Panc1 (cell line): ENCODE data around the gene KCNIP4. TPM values are rescaled to one million over a fixed set of nuclear protein-coding genes. Genes with fewer than 3 reads are reported as not detected.

Experiments used
- ATAC-seq: fragments of 200-7000 bp; cut with Tn5 transposase; 2 replicates; pipeline ENCODE4 v1.9.1; 2020; ENCODE audit warnings: mild to moderate bottlenecking, moderate library complexity
- BruUV-seq: library from RNA; stranded (reverse); fragments of 400-500 nt; replicated peaks from 2 replicates; lab custom pipeline; 2021; lab: Mats Ljungman, UMichigan
- CTCF ChIA-PET: fragments of 300-600 bp; sonication (Branson Sonifier 250); formaldehyde crosslinking; loops from one replicate; lab custom pipeline; 2022; ENCODE audit warnings: antibody characterized with exemption; lab: Charles Lee
- POLR2A ChIA-PET: fragments of 300-600 bp; sonication (Branson Sonifier 250); formaldehyde crosslinking; loops from one replicate; lab custom pipeline; 2022; ENCODE audit warnings: antibody characterized with exemption; lab: Charles Lee
- DNase-seq: peaks from one replicate; pipeline ENCODE4 v3.0.0-alpha.2; 2010; ENCODE audit warnings: low read depth, low spot score
- H3K27ac ChIP-seq: 2 replicates; pipeline ENCODE4 v1.5.1; 2011; ENCODE audit warnings: mild to moderate bottlenecking, low read length, inconsistent platforms
- H3K27me3 ChIP-seq: fragments of 200-500 bp; sonication (Bioruptor generic); 2 replicates; pipeline ENCODE4 v1.6.0; 2014; ENCODE audit warnings: low read length, inconsistent platforms; ENCODE audit not compliant: control insufficient read depth, insufficient read depth
- H3K36me3 ChIP-seq: fragments of 200-500 bp; sonication (Bioruptor generic); 2 replicates; pipeline ENCODE4 v1.5.1; 2014; ENCODE audit warnings: inconsistent platforms, mild to moderate bottlenecking, low read length, moderate library complexity; ENCODE audit not compliant: control insufficient read depth, insufficient read depth
- H3K4me1 ChIP-seq: 2 replicates; pipeline ENCODE4 v1.5.1; 2011; ENCODE audit warnings: inconsistent platforms, mild to moderate bottlenecking, low read length, moderate library complexity; ENCODE audit not compliant: control insufficient read depth, insufficient read depth
- H3K4me3 ChIP-seq, 2 experiments: 2 replicates each; pipeline ENCODE4 v1.5.1; 2011 to 2012; ENCODE audit warnings: low read depth in 2 of 2, low read length in 2 of 2, mild to moderate bottlenecking in 2 of 2, inconsistent platforms in 1 of 2, moderate library complexity in 1 of 2
- H3K9me3 ChIP-seq: fragments of 200-500 bp; sonication (Bioruptor generic); 2 replicates; pipeline ENCODE4 v1.5.1; 2014; ENCODE audit warnings: low read depth, mild to moderate bottlenecking, inconsistent platforms, low read length, moderate library complexity; ENCODE audit not compliant: control insufficient read depth, insufficient read depth
- POLR2AphosphoS5 ChIP-seq: IDR thresholded peaks from 2 replicates; pipeline ENCODE4 v1.6.1; 2012; ENCODE audit warnings: mild to moderate bottlenecking, low read depth, low read length, moderate library complexity
- REST ChIP-seq, 2 experiments: IDR thresholded peaks; 2 replicates each; pipeline ENCODE4 v1.6.1; 2011 to 2012; ENCODE audit warnings: low read depth in 2 of 2, control low read depth in 1 of 2, low read length in 1 of 2, mild to moderate bottlenecking in 1 of 2, moderate library complexity in 1 of 2; ENCODE audit not compliant: insufficient read depth in 1 of 2
- SIN3A ChIP-seq: IDR thresholded peaks from 2 replicates; pipeline ENCODE4 v1.6.1; 2012; ENCODE audit warnings: low read depth, mild to moderate bottlenecking, low read length, moderate library complexity, borderline replicate concordance; ENCODE audit not compliant: insufficient read depth
- TCF7L2 ChIP-seq: IDR thresholded peaks from 2 replicates; pipeline ENCODE4 v1.6.1; 2011; ENCODE audit warnings: mild to moderate bottlenecking, low read depth, low read length, inconsistent platforms
- in situ Hi-C: cut with HindIII; loops from 2 replicates; pipeline ENCODE4 v1.10.0; 2016; ENCODE audit warnings: low sequenced_read_pairs, low pct_unique_long_range_greater_than_20kb
- intact Hi-C: fragments of 100-400 bp; cut with micrococcal nuclease; formaldehyde crosslinking; loops from one replicate; pipeline ENCODE4 v1.10.0; 2022; ENCODE audit not compliant: unreplicated experiment
- total RNA-seq: library from RNA; stranded (reverse); gene quantifications from one replicate; pipeline ENCODE4 v1.2.1, GENCODE V29; 2021; ENCODE audit not compliant: unreplicated experiment
- TF ChIP-seq, protein P1 (sequence below): fragments of 450-650 bp; IDR thresholded peaks from 2 replicates; pipeline ENCODE4 v1.5.1; 2017; ENCODE audit warnings: mild to moderate bottlenecking

Gene KCNIP4
- total RNA-seq, 1 experiment from 2014 or later = not detected

- H3K27me3 ChIP-seq = no peaks in the 10 kb centered on the region
- no TSS peak for BruUV-seq
- TF ChIP-seq POLR2AphosphoS5 = no peak
- no peak for TF ChIP-seq TCF7L2
- no peak for TF ChIP-seq REST (IDR thresholded peaks at IDR 0.05; ENCODE audit: insufficient read depth in 1 of 2, low read depth in 2 of 2, low read length in 1 of 2)
- no peak for TF ChIP-seq SIN3A
- TF ChIP-seq, protein P1, sequence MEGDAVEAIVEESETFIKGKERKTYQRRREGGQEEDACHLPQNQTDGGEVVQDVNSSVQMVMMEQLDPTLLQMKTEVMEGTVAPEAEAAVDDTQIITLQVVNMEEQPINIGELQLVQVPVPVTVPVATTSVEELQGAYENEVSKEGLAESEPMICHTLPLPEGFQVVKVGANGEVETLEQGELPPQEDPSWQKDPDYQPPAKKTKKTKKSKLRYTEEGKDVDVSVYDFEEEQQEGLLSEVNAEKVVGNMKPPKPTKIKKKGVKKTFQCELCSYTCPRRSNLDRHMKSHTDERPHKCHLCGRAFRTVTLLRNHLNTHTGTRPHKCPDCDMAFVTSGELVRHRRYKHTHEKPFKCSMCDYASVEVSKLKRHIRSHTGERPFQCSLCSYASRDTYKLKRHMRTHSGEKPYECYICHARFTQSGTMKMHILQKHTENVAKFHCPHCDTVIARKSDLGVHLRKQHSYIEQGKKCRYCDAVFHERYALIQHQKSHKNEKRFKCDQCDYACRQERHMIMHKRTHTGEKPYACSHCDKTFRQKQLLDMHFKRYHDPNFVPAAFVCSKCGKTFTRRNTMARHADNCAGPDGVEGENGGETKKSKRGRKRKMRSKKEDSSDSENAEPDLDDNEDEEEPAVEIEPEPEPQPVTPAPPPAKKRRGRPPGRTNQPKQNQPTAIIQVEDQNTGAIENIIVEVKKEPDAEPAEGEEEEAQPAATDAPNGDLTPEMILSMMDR = no peak
- H3K9me3 ChIP-seq = no peaks in the 10 kb centered on the region
- no peak for ATAC-seq
- no peaks in the 10 kb centered on the region for H3K4me1 ChIP-seq
- CTCF ChIA-PET = no interaction called here
- H3K27ac ChIP-seq = no peak overlapping the region
- intact Hi-C loops = no loop called here
- no peak overlapping the region for H3K4me3 ChIP-seq
- DNase-seq = no peak
- peaks cover 5% of the 10 kb centered on the region for H3K36me3 ChIP-seq
- POLR2A ChIA-PET = no interaction called here
- in situ Hi-C loops = no loop called here
Measured at GRCh38 chr4:20723019-20723418, 1225.6 kb downstream of the KCNIP4 start.

GRCh38 chr4:20711335-20711734, 1237.2 kb downstream of the KCNIP4 start:
- Histone ChIP-seq H3K4me3 (no peak overlapping the region), H3K4me1 (no peaks in the 10 kb centered on the region), H3K9me3 (no peaks in the 10 kb centered on the region), H3K36me3 (peaks cover 6% of the 10 kb centered on the region; the same call in 1 of the 2 replicates), H3K27me3 (no peaks in the 10 kb centered on the region), H3K27ac (no peak overlapping the region)
- POLR2A ChIA-PET = no interaction called here
- DNase-seq (no peak), ATAC-seq (no peak)
- TF ChIP-seq POLR2AphosphoS5 (no peak), SIN3A (no peak), TCF7L2 (no peak), REST (IDR thresholded peaks at IDR 0.05; ENCODE audit: insufficient read depth in 1 of 2, low read depth in 2 of 2, low read length in 1 of 2) (no peak)
- TF ChIP-seq, protein P1 = no peak
- no TSS peak for BruUV-seq
- intact Hi-C loops = no loop called here
- in situ Hi-C loops = no loop called here
- CTCF ChIA-PET = no interaction called here
